ENCODE data around the gene ACAP3.

ACAP3 gene

GRCh38 chr1:1307923-1308755 lies at the start of gene ACAP3, which contains the start of gene PUSL1:
Gene ACAP3, minus strand, starts transcription at chr1:1307930. Its CDS starts 115 bp downstream, at chr1:1307815.
Gene PUSL1, plus strand, starts transcription at chr1:1308597. Its CDS starts 47 bp downstream, at chr1:1308644.
- DNase-seq (ENCODE audit: low read depth in 3 of 3, low spot score in 1 of 3): peak; percentile 76 to 80 (median 79)

- DNase-seq (ENCODE audit: low read depth in 3 of 3, low spot score in 1 of 3): no peak
Measured at GRCh38 chr1:1356796-1357401, 49.2 kb upstream of the ACAP3 start.

- DNase-seq (ENCODE audit: low read depth in 3 of 3, low spot score in 1 of 3): no peak
Measured at GRCh38 chr1:1356166-1356795, 48.6 kb upstream of the ACAP3 start.

- DNase-seq (ENCODE audit: low read depth in 3 of 3, low spot score in 1 of 3): no peak
Measured at GRCh38 chr1:1355416-1355815, 47.7 kb upstream of the ACAP3 start.

- no peak for DNase-seq (ENCODE audit: low read depth in 3 of 3, low spot score in 1 of 3)
Measured at GRCh38 chr1:1354271-1355247, 46.8 kb upstream of the ACAP3 start.

GRCh38 chr1:1353389-1354151 lies 45.8 kb upstream of the ACAP3 start:
- no peak for DNase-seq (ENCODE audit: low read depth in 3 of 3, low spot score in 1 of 3)

- DNase-seq (ENCODE audit: low read depth in 3 of 3, low spot score in 1 of 3): no peak
Measured at GRCh38 chr1:1352786-1353388, 45.2 kb upstream of the ACAP3 start.

GRCh38 chr1:1351511-1352427 lies 44.0 kb upstream of the ACAP3 start:
- no peak for DNase-seq (ENCODE audit: low read depth in 3 of 3, low spot score in 1 of 3)

- peak; percentile 37 to 73 (median 58) for DNase-seq (ENCODE audit: low read depth in 3 of 3, low spot score in 1 of 3)
Measured at GRCh38 chr1:1349256-1350012, 41.7 kb upstream of the ACAP3 start, which contains the start of gene DVL1. Gene DVL1, minus strand, starts transcription at chr1:1349418. Its CDS starts 353 bp downstream, at chr1:1349065.

GRCh38 chr1:1348420-1349255 lies 40.9 kb upstream of the ACAP3 start:
- no peak for DNase-seq (ENCODE audit: low read depth in 3 of 3, low spot score in 1 of 3)

GRCh38 chr1:1347663-1348419 lies 40.1 kb upstream of the ACAP3 start:
- DNase-seq (ENCODE audit: low read depth in 3 of 3, low spot score in 1 of 3): no peak

- no peak for DNase-seq (ENCODE audit: low read depth in 3 of 3, low spot score in 1 of 3)
Measured at GRCh38 chr1:1347026-1347595, 39.4 kb upstream of the ACAP3 start.

- DNase-seq (ENCODE audit: low read depth in 3 of 3, low spot score in 1 of 3): no peak
Measured at GRCh38 chr1:1346501-1346890, 38.8 kb upstream of the ACAP3 start.

- no peak for DNase-seq (ENCODE audit: low read depth in 3 of 3, low spot score in 1 of 3)
Measured at GRCh38 chr1:1345860-1346500, 38.2 kb upstream of the ACAP3 start.

- DNase-seq (ENCODE audit: low read depth in 3 of 3, low spot score in 1 of 3): no peak
Measured at GRCh38 chr1:1345384-1345783, 37.7 kb upstream of the ACAP3 start.

Measured in stimulated activated CD4-positive, alpha-beta T cell treated with anti-CD3 and anti-CD28 coated beads, TNF-alpha, amount 100 ng/mL, for 1 hour (primary cell).